ENCODE data around the gene ZAR1.

DNA sequence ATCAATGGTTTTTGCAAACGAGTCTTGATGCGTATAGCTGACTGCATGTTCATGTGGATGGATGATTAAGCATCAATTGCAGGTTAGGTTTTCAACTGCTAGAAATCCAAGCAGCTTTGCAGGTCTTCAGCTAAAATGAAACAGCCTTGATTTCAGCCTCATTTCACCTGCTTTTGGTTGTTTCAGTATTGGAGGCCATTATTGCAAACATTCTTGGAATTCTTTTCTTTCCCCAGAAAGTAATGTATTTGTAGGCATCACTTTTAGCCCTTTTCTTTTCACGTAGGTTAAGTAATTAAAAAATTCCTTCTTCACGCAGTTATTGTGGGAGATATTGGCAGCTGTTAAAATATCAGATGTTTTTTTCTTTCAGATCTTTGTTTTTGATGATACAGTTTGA is 8.8 kb downstream of the ZAR1 start:
- TF ChIP-seq CEBPB (IDR thresholded peaks at IDR 0.05) = no peak
- no peak for TF ChIP-seq MYC (IDR thresholded peaks at IDR 0.05; ENCODE audit: borderline replicate concordance, low read length)
- TF ChIP-seq, protein P1, sequence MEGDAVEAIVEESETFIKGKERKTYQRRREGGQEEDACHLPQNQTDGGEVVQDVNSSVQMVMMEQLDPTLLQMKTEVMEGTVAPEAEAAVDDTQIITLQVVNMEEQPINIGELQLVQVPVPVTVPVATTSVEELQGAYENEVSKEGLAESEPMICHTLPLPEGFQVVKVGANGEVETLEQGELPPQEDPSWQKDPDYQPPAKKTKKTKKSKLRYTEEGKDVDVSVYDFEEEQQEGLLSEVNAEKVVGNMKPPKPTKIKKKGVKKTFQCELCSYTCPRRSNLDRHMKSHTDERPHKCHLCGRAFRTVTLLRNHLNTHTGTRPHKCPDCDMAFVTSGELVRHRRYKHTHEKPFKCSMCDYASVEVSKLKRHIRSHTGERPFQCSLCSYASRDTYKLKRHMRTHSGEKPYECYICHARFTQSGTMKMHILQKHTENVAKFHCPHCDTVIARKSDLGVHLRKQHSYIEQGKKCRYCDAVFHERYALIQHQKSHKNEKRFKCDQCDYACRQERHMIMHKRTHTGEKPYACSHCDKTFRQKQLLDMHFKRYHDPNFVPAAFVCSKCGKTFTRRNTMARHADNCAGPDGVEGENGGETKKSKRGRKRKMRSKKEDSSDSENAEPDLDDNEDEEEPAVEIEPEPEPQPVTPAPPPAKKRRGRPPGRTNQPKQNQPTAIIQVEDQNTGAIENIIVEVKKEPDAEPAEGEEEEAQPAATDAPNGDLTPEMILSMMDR (IDR thresholded peaks at IDR 0.05) = no peak
- TF ChIP-seq POLR2A (IDR thresholded peaks at IDR 0.05; ENCODE audit: low read length) = no peak
- TF ChIP-seq ZNF302 (CRISPR knock-in tag; IDR thresholded peaks at IDR 0.05) = no peak
